ENCODE measurements around the gene C19orf25.

DNA sequence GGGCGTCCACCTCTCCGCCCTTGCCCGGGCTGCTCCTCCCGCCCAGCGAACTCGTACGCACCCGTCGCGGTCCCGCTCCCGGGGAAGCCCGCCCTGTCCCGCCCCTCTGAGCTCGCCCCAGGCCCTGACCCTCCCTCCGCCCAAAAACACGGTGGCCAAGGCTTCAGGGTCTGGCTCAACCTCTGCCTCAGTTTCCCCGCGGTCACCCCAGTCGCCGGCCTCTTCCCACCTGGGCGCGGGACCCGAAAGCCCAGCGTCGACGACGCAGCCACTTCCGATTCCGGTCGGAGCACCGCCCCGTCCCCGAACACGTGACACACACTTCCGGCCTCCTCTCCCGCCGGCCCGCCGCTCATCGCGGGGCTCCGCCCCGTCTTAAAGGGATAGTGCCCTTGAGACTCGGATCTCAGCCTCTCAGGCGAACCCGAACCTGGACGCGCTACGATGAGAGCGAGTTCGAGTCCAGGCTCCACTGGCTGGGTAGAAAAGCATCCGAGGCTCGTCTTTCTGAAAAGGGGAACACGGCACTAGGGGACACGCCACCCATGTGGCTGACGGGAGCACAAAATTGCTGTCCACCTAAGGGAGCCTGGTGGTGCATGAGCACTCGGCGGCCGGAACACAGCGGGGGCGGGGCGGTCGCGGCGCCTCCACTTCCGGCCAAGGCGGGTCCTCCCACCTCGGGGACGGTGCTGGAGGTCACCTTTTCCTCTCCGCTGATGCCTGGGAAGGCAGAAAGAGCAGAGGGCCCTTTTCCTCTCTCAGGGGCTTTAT is at the start of gene C19orf25:
- TF ChIP-seq POLR2A (IDR thresholded peaks at IDR 0.05; ENCODE audit: extremely low read depth, insufficient read length) (peak; percentile 49), MYC (IDR thresholded peaks at IDR 0.05; ENCODE audit: low read depth, low read length) (peak; percentile 50), CTCF (IDR thresholded peaks at IDR 0.05; ENCODE audit: low read depth, low read length) (no peak)

All from NB4 (cell line).